Fibroblast of pulmonary artery (primary cell): Measurements from ENCODE around the gene SLC16A11.

Experiments used
- DNase-seq: peaks from one replicate; pipeline ENCODE4 v3.0.0-alpha.2; 2010; ENCODE audit warnings: low read depth
- H3K4me3 ChIP-seq: replicated peaks from 2 replicates; pipeline ENCODE4 v1.5.1; 2011; ENCODE audit warnings: low read depth, mild to moderate bottlenecking, control low read depth, low read length, moderate library complexity
- TF ChIP-seq, protein P1 (sequence below): IDR thresholded peaks from 2 replicates; pipeline ENCODE4 v1.5.1; 2011; ENCODE audit warnings: mild to moderate bottlenecking, control low read depth, low read length, inconsistent platforms; ENCODE audit errors: missing control alignments

Gene SLC16A11

DNA sequence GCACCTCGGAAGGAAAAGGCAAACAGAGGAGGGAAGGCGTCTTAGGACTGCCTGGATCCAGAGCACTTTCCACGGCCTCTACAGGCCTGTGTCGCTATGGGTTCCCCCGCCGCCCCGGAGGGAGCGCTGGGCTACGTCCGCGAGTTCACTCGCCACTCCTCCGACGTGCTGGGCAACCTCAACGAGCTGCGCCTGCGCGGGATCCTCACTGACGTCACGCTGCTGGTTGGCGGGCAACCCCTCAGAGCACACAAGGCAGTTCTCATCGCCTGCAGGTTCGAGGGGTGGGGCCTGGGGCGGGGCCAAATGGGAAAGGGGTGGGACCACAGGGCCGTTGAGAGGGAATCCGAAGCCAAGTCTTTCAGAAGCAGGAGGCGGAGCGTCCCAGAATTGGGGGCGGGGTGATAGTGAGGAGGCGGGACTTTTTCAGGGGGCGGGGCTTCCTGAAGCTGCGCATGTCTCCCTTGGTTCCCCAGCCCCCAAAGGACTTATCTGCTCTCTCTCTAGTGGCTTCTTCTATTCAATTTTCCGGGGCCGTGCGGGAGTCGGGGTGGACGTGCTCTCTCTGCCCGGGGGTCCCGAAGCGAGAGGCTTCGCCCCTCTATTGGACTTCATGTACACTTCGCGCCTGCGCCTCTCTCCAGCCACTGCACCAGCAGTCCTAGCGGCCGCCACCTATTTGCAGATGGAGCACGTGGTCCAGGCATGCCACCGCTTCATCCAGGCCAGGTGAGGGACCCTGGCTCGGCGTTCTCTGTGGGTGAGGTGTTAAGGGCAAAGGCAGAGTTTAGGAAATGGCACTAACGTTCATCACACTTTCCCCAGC lies 20.1 kb downstream of the SLC16A11 start:
- peak overlapping the region; percentile 39 for H3K4me3 ChIP-seq
- DNase-seq, result peak; percentile 92
- TF ChIP-seq, protein P1, sequence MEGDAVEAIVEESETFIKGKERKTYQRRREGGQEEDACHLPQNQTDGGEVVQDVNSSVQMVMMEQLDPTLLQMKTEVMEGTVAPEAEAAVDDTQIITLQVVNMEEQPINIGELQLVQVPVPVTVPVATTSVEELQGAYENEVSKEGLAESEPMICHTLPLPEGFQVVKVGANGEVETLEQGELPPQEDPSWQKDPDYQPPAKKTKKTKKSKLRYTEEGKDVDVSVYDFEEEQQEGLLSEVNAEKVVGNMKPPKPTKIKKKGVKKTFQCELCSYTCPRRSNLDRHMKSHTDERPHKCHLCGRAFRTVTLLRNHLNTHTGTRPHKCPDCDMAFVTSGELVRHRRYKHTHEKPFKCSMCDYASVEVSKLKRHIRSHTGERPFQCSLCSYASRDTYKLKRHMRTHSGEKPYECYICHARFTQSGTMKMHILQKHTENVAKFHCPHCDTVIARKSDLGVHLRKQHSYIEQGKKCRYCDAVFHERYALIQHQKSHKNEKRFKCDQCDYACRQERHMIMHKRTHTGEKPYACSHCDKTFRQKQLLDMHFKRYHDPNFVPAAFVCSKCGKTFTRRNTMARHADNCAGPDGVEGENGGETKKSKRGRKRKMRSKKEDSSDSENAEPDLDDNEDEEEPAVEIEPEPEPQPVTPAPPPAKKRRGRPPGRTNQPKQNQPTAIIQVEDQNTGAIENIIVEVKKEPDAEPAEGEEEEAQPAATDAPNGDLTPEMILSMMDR, result no peak

DNA sequence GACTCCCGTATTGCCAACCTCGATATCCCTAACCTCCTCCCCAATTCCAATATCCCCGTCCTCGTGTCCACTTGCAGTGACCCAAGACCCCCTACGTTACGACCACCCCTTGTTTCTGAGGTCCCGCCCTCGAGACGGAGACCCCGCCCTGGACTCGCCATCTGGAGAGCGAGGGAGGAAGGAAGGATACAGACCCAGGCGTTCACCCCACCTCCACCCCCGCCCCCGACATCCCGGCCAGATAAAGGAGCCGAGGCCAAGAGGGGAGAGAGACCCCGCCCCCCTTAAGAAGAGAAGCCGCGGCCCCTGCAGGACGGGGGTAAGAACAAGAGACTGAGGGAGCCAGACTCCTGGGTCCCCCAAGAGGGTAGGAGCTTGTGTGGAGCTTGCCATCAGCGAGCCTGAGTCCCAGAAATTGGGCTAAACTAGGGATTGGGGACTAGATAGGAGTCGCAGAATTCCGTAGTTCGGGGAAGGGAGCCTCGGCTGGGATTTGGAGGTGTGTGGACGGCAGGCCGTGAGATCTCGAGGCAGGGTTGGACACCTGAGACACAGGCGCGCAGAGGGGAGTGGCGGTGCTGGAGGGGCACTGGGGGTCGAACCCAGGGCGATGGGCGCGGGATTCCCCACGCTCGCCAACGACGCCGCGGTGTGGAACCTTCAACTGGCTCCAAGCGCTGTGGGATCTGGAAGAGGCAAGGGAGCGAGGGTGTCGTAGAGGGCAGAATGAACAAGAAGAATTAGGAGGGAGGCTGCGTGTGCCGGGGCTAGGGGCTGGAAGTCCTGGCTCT lies 20.9 kb downstream of the SLC16A11 start, which contains the start of gene BCL6B:
Gene BCL6B (plus strand): TSS at position 270 of the 791 bp plus-strand sequence. CDS start 622 bp downstream, outside the sequence.
- H3K4me3 ChIP-seq, result peak within 1 kb of the TSS; percentile 39
- DNase-seq, result no peak
- TF ChIP-seq, protein P1, result no peak

DNA sequence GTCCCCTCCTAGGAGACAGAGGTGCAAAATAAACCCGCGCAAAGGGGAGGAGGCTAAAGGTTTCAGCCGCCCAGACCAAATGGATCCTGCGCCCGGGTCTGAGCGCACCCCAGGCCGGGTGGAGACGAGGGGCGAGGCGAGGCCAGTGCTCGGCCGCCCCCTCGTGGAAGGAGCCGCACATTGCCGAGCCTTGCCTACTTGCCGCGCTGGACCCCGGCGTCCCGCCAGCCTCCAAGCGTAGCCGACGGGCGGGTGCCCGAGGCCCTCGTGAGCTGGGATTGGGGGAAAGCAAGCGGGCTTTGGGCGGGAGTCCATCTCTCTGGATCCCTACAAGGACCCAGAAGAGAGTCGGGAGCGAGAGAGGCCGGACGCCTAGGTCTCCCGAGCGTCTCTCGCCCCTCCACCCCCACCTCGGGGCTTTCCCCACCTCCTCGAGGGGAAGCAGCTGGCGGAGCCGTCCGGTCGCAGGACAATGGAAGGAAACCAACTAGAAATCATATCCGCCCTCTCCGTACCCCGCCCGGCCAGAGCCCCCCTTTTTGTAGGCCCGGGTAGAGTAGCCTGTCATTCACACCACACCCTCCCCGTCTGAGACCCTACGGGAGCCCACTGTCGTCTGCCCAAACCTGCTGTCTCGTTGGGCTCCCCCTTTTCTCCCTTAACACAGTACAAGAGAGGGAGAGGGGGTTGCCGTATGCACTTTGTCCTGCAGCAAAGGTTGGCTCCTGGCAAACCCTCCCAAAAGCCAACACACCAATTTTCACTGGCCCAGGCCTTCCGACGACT lies 21.7 kb downstream of the SLC16A11 start:
- H3K4me3 ChIP-seq, result peak overlapping the region; percentile 28
- DNase-seq, result peak; percentile 70
- TF ChIP-seq, protein P1, result peak; percentile 75

DNA sequence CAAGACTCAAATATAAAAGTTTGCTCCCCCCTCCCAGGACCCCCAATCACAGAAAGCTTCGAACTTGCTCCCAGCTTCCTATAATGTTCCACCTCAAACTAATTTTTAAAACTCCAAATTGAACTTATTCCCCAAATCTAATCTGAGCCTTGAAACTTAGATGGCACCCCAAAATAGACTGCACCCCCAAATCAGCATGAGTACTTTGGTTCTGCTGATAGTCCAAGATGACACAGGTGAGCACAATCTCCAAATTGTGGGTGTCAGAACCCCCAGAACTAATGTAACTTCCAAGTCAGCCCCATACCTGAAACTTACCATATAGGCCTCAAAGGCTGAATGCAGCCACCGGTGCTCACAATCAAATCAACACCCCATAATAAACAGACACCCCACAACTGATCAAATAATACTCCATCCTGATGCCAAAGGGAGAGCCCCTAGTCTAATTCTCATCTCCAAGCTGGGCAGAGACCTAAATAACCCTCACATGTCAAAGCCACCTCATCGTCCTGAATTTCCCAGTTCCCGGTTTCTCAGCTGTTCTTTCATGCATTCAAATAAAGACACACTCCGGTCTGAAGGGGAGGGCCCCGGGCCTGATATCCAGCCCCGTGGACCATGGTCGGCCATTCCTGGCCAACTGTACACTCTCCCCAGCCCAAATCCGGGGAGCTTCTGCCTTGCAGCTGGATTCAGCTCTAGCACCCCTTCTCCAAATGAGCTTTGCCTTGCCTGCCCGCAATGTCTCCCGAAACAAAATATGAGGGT lies 22.8 kb downstream of the SLC16A11 start:
- DNase-seq, result no peak
- H3K4me3 ChIP-seq, result no peak overlapping the region
- TF ChIP-seq, protein P1, result no peak

DNA sequence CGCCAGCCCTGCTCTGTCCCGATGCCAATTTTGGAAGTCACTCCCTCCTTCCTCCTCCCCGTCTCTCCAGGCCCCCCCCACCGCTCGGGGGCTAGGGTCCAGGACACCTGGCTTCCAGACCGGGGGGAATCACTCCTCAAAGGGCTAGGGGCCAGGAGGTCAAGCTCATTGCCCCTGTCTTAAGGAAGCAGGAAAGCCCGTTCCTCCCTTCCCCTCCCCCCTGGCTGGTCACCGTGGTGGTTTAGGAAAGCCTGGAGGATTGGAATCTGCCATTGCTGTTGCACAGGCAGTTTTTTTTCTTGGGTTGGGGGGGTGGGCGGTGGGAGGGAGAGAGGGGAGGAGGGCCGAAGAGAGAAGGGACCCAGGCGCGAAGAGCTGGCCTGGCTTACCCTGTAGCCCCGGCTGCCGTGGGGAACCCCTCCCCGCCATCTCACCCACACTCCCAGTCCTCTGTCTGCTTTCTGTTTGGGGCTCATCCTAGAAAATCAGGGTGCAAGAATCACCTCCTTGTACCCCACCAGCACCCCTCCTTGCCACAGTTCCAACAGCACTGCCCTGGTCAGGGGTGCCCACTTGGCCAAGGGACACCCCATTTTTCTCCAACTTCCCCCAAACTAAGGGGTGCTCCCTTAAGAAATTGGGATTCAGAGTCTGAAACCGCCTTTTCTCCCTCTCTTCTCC lies 23.9 kb downstream of the SLC16A11 start:
- TF ChIP-seq, protein P1, result no peak
- peak; percentile 61 for DNase-seq
- H3K4me3 ChIP-seq, result peak overlapping the region; percentile 48
